Measurements from ENCODE around the gene FCN2. TPM values are rescaled to one million over a fixed set of nuclear protein-coding genes. Genes with fewer than 3 reads are reported as not detected.

Gene FCN2
- total and polyA plus RNA-seq, 9 of the 15 experiments (the other 6 are each of a cell fraction or from before 2014, with no cell fraction given) = not detected

DNA sequence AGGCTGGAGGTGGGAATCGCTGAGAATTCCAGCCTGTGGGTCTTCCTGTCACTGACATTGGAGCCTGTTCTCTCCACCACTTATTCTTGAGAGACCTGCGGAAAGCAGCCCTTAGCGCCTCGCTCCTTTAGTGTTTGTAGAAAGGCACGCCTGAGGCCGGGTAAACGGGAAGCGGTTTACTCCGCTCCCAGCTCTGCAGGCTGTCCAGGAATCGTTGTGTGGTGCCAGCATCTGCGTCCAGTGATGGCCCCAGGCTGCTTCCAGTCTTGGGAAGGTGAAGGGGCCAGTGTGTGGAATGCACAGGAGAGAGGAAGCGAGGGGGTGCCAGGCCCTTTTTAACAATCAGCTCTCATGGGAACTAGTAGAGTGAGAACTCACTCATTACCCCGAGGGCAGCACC is 44.6 kb upstream of the FCN2 start:
- Histone ChIP-seq H3K9me1 (ENCODE audit: control insufficient read depth, insufficient read depth, low read length) (no peaks in the 10 kb centered on the region), H3K9me3 (replicated peaks; ENCODE audit: control insufficient read depth, insufficient read depth, low read depth, low read length) (no peaks in the 10 kb centered on the region), H3K4me1 (replicated peaks in 1 of 2; ENCODE audit: control insufficient read depth in 2 of 2, insufficient read depth in 2 of 2, low read length in 2 of 2) (peaks cover 0 to 3% of the 10 kb centered on the region in 2 experiments; a peak in 1 of 5 replicates), H3K4me2 (ENCODE audit: insufficient read depth, low read length) (no peak overlapping the region), H3K27ac (ENCODE audit: extremely low read depth, low read depth, low read length) (no peak overlapping the region), H2AFZ (ENCODE audit: low read depth, low read length) (no peak overlapping the region), H3K36me3 (ENCODE audit: control insufficient read depth, insufficient read depth, low read length) (no peaks in the 10 kb centered on the region), H3K4me3 (no peak overlapping the region), H3K79me2 (ENCODE audit: control insufficient read depth, insufficient read depth, low read length) (no peaks in the 10 kb centered on the region), H3K9ac (ENCODE audit: insufficient read depth in 1 of 2, low read depth in 2 of 2, low read length in 2 of 2) (no peak overlapping the region), H4K20me1 (replicated peaks; ENCODE audit: control insufficient read depth, insufficient read depth, low read length) (peaks cover 12% of the 10 kb centered on the region; the same call in 1 of the 2 replicates), H3K27me3 (ENCODE audit: control insufficient read depth in 2 of 2, insufficient read depth in 2 of 2, low read length in 2 of 2) (peaks cover 8 to 83% of the 10 kb centered on the region in 2 experiments; a peak in 4 of 5 replicates)
- ATAC-seq (no peak), DNase-seq (ENCODE audit: extremely low read depth in 1 of 4, low spot score in 3 of 4) (no peak), FAIRE-seq (no peak)
- in situ Hi-C loops (cut with MboI) = no loop called here
- POLR2A ChIA-PET = no interaction called here
- CTCF ChIA-PET (ENCODE audit: low intra/inter-chr PET ratio) = no interaction called here
- WGBS (ENCODE audit: insufficient coverage, low coverage, missing lambda C conversion rate) = 2% methylated on average over 12 of the region's 13 CpGs
- TF ChIP-seq NR2C1 (IDR thresholded peaks at IDR 0.05) (no peak), NR2C1 (tag; IDR thresholded peaks at IDR 0.05) (no peak), DIDO1 (tag; IDR thresholded peaks at IDR 0.05; ENCODE audit: low read depth) (no peak), U2AF1 (optimal IDR thresholded peaks at IDR 0.05; ENCODE audit: low read depth, low read length) (no peak), ZNF197 (CRISPR knock-in tag; IDR thresholded peaks at IDR 0.05; ENCODE audit: low read depth) (no peak), ATF1 (CRISPR knock-in tag; IDR thresholded peaks at IDR 0.05) (no peak), ATF1 (tag; IDR thresholded peaks at IDR 0.05) (no peak), POLR2AphosphoS2 (IDR thresholded peaks at IDR 0.05; ENCODE audit: low read length) (no peak)
- TF ChIP-seq, protein P1, sequence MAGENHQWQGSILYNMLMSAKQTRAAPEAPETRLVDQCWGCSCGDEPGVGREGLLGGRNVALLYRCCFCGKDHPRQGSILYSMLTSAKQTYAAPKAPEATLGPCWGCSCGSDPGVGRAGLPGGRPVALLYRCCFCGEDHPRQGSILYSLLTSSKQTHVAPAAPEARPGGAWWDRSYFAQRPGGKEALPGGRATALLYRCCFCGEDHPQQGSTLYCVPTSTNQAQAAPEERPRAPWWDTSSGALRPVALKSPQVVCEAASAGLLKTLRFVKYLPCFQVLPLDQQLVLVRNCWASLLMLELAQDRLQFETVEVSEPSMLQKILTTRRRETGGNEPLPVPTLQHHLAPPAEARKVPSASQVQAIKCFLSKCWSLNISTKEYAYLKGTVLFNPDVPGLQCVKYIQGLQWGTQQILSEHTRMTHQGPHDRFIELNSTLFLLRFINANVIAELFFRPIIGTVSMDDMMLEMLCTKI (IDR thresholded peaks at IDR 0.05; ENCODE audit: partially characterized antibody) = no peak
- intact Hi-C loops (cut with micrococcal nuclease) = no loop called here
- BruUV-seq (replicated peaks) = no TSS peak

Measured in K562 (cell line).